Activated T-cell treated with anti-CD3 and anti-CD28 coated beads, Interleukin-2, amount 50 U/mL, for 4 hours (primary cell): ENCODE results near the gene RDH13. TPM values are rescaled to one million over a fixed set of nuclear protein-coding genes. Genes with fewer than 3 reads are reported as not detected.
"Not testable (repeated sequence)": the region's sequence is repeated elsewhere in the genome, so short reads cannot be mapped to it uniquely, and the experiment has no call there.

Source experiments
- ATAC-seq, 2 donors: fragments of 200-7000 bp; cut with Tn5 transposase; one replicate each; pipeline ENCODE4 v1.10.0; 2021
- DNase-seq: peaks from one replicate; pipeline ENCODE4 v3.0.0-alpha.2; 2020
- H3K27me3 Mint-ChIP-seq: one replicate; pipeline ENCODE4 v1.8.0; 2021; ENCODE audit warnings: low read depth, mixed read lengths
- H3K36me3 Mint-ChIP-seq: one replicate; pipeline ENCODE4 v1.8.0; 2022; ENCODE audit warnings: mixed read lengths; ENCODE audit not compliant: insufficient read depth
- H3K4me1 Mint-ChIP-seq: one replicate; pipeline ENCODE4 v1.8.0; 2021; ENCODE audit warnings: low read depth, mixed read lengths
- H3K4me3 Mint-ChIP-seq: one replicate; pipeline ENCODE4 v1.8.0; 2021; ENCODE audit warnings: mild to moderate bottlenecking, moderate library complexity, mixed read lengths
- H3K9me3 Mint-ChIP-seq: one replicate; pipeline ENCODE4 v1.8.0; 2021; ENCODE audit warnings: mixed read lengths
- total RNA-seq, 3 donors: library from RNA; stranded (reverse); gene quantifications; one replicate each; pipeline ENCODE4 v1.2.1, GENCODE V29; 2021

Gene RDH13
- total RNA-seq, 3 donors from 2014 or later, result 19.2 to 40.7 (median 19.5) TPM

DNA sequence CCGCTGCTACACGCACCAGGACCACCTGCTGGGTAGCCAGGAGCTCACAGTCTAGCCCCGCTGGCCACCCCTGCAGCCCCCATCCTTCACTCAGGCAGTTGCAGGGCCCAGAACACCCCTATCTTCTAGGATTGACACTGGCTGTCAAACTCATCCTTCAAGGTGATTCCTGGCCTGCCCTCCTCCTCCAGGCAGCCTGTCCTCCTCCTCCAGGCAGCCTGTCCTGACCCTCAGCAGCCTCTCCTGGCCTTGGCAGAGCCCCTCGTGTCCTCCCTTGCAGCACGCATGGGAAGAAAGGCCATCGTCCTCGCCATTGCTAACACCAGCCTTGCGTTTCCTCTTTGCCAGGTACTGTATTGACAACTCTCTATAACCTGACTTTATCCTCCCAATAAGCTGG, 9.0 kb upstream of the RDH13 start:
- peaks cover 72% of the 10 kb centered on the region for H3K27me3 Mint-ChIP-seq

GRCh38 chr19:55071129-55071502, 8.2 kb upstream of the RDH13 start:
- Mint-ChIP-seq H3K4me1 (peaks cover 8% of the 10 kb centered on the region), H3K9me3 (no peaks in the 10 kb centered on the region), H3K36me3 (no peaks in the 10 kb centered on the region), H3K4me3 (no peak overlapping the region), H3K27me3 (peaks cover 74% of the 10 kb centered on the region)
- ATAC-seq, result no peak
- no peak for DNase-seq

More for the DNA sequence above, 9.0 kb upstream of the RDH13 start:
- Mint-ChIP-seq H3K4me1 (peaks cover 8% of the 10 kb centered on the region), H3K4me3 (no peak overlapping the region), H3K9me3 (no peaks in the 10 kb centered on the region), H3K36me3 (no peaks in the 10 kb centered on the region)
- ATAC-seq (no peak), DNase-seq (no peak)

DNA sequence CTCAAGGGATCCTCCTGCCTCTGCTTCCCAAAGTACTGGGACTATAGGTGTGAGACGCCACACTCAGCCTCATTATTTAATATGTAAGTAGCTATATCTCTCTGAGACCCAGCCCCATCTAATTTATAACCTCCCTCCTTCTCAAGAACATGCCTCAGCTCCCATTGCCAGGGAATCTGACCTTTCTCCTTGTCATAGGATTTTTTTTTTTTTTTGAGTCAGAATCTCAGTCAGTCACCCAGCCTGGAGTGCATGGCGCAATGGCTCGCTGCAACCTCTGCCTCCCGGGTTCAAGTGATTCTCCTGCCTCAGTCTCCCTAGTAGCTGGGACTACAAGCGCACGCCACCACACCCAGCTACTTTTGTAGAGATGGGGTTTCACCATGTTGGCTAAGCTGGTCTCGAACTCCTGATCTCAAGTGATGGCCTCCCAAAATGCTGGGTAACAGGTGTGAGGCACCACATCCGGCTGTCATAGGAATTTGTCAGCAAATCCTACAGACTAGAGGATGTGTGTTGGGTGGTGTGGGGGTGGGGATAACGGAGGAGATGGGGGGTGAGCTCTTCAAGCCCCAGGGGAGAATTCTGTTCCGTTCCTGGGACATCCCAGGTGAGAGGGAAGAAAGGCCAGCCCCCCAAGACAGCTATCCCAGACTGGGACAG, 7.6 kb upstream of the RDH13 start:
- H3K4me3 Mint-ChIP-seq, result no peak overlapping the region
- peaks cover 8% of the 10 kb centered on the region for H3K4me1 Mint-ChIP-seq
- DNase-seq (no peak), ATAC-seq (no peak)
- H3K9me3 Mint-ChIP-seq, result no peaks in the 10 kb centered on the region
- H3K36me3 Mint-ChIP-seq, result no peaks in the 10 kb centered on the region
- H3K27me3 Mint-ChIP-seq, result peaks cover 78% of the 10 kb centered on the region

GRCh38 chr19:55069865-55070197, 6.9 kb upstream of the RDH13 start:
- peak overlapping the region; percentile 54 for H3K4me3 Mint-ChIP-seq
- no peaks in the 10 kb centered on the region for H3K9me3 Mint-ChIP-seq
- DNase-seq (no peak), ATAC-seq (no peak)
- H3K27me3 Mint-ChIP-seq, result peaks cover 72% of the 10 kb centered on the region
- H3K4me1 Mint-ChIP-seq, result peaks cover 8% of the 10 kb centered on the region
- H3K36me3 Mint-ChIP-seq, result no peaks in the 10 kb centered on the region

DNA sequence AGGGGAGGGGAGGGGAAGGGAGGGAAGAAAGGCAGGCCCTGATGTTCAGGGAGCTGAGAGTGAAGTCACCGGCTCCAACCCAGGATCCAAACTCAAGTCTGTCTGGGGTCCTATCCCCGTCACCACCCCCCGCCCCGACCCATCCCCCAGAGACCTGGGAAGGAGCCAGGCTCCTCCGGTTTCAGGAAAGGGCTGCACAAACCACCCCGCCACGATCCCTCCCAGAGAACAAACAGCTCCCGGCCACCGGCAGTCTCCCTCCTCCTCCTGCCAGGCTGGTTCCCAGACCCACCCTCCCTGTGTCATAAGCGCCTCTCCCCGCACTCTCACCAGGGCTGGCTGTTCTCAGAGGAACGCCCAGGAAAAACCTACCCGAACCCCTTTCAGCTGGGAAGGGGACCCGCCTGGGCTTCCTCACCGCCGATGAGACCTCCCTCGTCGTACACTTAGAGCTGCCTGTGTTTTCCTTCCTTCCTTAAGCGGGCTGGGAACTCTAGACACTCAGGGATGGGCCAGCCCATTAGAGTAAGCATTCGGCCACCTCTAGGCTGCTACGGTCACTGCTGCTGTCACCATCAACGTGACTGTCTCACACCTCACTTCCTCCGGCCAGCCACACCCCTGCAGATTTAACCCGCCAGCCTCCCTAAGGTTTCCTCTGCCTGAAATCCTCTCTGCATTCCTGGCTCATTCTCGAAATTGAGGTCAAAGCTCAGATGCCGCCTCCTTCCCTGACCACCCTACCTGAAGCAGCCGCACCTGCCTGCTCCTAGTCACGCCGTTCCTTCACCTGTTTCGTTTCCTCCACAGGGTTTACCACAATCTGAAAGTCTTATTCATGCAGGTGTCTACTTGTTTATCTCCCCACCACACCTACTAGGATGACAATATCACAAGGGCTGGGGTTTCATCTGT, 6.3 kb upstream of the RDH13 start:
- ATAC-seq, result peak; percentile 37 to 55
- Mint-ChIP-seq H3K27me3 (peaks cover 71% of the 10 kb centered on the region), H3K9me3 (no peaks in the 10 kb centered on the region), H3K4me1 (peaks cover 8% of the 10 kb centered on the region), H3K4me3 (peak overlapping the region; percentile 54), H3K36me3 (no peaks in the 10 kb centered on the region)
- no peak for DNase-seq

DNA sequence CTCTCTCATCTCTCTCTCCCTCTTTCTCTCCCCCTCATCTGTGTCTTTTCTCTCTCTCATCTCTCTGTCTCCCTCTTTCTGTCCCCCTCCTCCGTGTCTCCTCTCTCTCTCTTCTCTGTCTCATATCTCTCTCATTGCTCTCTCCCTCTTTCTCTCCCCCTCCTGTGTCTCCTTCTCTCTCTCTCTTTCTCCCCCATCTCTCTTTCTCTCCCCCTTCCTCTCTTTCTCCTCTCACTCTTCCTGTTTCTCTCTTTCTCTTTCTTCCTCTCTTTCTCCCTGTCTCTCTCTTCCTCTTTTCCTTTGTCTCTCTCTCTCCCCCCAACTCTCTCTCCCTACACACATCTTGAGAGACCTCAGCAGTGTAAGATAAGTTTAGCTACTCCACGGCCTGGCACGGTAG, 4.9 kb upstream of the RDH13 start:
- H3K4me3 Mint-ChIP-seq, result no peak overlapping the region
- H3K4me1 Mint-ChIP-seq, result peaks cover 8% of the 10 kb centered on the region
- peaks cover 65% of the 10 kb centered on the region for H3K27me3 Mint-ChIP-seq
- H3K9me3 Mint-ChIP-seq, result no peaks in the 10 kb centered on the region
- DNase-seq (no peak), ATAC-seq (no peak)
- no peaks in the 10 kb centered on the region for H3K36me3 Mint-ChIP-seq

GRCh38 chr19:55066107-55066709, 3.3 kb upstream of the RDH13 start:
- peaks cover 53% of the 10 kb centered on the region for H3K27me3 Mint-ChIP-seq
- DNase-seq (no peak), ATAC-seq (no peak)
- H3K4me1 Mint-ChIP-seq, result peaks cover 17% of the 10 kb centered on the region
- no peaks in the 10 kb centered on the region for H3K9me3 Mint-ChIP-seq
- H3K36me3 Mint-ChIP-seq, result no peaks in the 10 kb centered on the region
- H3K4me3 Mint-ChIP-seq, result no peak overlapping the region

GRCh38 chr19:55065516-55065915, 2.6 kb upstream of the RDH13 start:
- H3K36me3 Mint-ChIP-seq, H3K9me3 Mint-ChIP-seq, H3K4me3 Mint-ChIP-seq, ATAC-seq, DNase-seq: not testable (repeated sequence)
- H3K4me1 Mint-ChIP-seq, result peaks cover 17% of the 10 kb centered on the region
- peaks cover 46% of the 10 kb centered on the region for H3K27me3 Mint-ChIP-seq

DNA sequence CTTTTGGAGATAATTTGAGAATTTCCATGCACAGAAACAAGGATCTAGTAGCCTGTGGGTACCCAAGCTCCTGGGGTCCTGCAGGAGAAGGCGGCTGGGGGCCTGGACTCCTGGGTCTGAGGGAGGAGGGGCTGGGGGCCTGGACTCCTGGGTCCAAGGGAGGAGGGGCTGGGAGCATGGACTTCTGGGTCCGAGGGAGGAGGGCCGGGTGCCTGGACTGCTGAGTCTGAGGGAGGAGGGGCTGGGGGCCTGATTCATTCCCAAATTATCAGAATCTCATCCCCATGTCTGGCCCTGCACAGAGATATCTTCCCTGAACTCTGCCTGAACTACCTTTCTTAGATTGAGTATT, 520 bp upstream of the RDH13 start:
- DNase-seq, result no peak
- no peaks in the 10 kb centered on the region for H3K9me3 Mint-ChIP-seq
- H3K27me3 Mint-ChIP-seq, result peaks cover 30% of the 10 kb centered on the region
- peaks cover 8% of the 10 kb centered on the region for H3K36me3 Mint-ChIP-seq
- no peak overlapping the region for H3K4me3 Mint-ChIP-seq
- ATAC-seq, result no peak
- peaks cover 9% of the 10 kb centered on the region for H3K4me1 Mint-ChIP-seq

DNA sequence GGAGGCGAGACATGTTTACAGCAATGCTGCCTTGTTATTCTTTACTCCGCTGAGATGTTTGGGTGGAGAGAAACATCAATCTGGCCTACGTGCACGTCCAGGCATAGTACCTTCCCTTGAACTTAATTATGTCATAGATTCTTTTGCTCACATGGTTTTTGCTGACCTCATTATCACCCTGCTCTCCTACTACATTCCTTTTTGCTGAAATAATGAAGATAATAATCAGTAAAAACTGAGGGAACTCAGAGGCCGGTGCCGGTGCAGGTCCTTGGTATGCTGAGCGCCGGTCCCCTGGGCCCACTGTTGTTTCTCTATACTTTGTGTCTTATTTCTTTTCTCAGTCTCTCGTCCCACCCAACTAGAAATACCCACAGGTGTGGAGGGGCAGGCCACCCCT, 2.7 kb downstream of the RDH13 start:
- H3K27me3 Mint-ChIP-seq, H3K4me1 Mint-ChIP-seq, ATAC-seq, H3K9me3 Mint-ChIP-seq, DNase-seq, H3K4me3 Mint-ChIP-seq: not testable (repeated sequence)
- peaks cover 20% of the 10 kb centered on the region for H3K36me3 Mint-ChIP-seq

DNA sequence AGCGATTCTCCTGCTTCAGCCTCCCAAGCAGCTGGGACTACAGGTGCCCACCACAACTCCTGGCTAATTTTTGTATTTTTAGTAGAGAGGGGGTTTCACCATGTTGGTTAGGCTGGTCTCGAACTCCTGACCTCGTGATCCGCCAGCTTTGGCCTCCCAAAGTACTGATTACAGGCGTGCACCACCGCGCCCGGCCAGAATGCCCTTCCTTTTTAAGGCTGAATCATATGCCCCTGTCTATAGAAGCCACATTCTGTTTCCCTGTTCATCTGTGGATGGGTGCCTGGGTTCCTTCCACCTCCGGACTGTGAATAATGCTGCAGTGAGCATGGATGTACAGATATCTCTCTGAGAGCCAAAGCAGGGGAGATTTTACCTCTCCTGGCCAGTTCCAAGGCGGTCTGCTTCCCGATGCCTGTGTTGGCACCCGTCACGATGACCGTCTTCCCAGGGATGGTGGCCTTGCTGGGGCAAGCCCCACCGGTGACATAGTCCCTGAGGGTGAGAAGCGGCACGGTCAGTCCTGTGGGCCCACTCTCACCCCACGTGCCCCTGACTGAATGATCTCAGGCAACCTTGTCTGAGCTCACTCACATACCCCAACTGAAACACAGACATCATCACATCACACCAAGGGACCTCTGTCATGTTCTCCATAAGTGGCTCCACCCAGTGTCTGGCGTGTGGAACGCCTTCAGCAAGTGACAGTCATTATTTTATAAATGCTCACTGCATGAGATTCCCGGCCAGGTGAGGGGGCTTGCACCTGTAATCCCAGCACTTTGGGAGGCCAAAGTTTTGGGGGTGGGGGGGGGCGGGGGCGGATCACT, 4.0 kb downstream of the RDH13 start:
- Mint-ChIP-seq H3K4me3 (no peak overlapping the region), H3K27me3 (peaks cover 2% of the 10 kb centered on the region), H3K4me1 (peaks cover 9% of the 10 kb centered on the region), H3K9me3 (no peaks in the 10 kb centered on the region), H3K36me3 (peaks cover 24% of the 10 kb centered on the region)
- ATAC-seq, result no peak
- no peak for DNase-seq

GRCh38 chr19:55056827-55057226, 6.1 kb downstream of the RDH13 start:
- Mint-ChIP-seq H3K9me3 (no peaks in the 10 kb centered on the region), H3K4me3 (no peak overlapping the region), H3K36me3 (peaks cover 31% of the 10 kb centered on the region), H3K4me1 (peaks cover 4% of the 10 kb centered on the region), H3K27me3 (no peaks in the 10 kb centered on the region)
- DNase-seq (no peak), ATAC-seq (no peak)

DNA sequence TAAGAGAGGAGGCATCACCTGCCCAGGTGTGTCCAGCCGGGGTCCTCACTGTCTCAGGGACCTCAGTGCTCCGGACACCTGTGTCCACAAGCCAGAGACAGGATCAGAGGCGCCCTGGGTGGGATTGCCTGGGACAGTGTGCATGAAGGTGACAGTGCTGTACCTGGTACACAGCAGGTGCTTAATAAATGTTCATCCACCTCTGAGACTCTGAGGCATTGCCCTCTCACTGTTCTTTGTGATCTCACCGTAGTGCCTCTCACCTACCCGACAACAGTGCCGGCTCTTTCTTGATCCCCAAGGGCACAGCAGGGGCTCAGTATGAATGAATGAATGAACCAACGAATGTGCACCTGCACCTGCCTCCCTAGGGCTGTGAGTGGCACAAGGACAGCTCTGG, 9.2 kb downstream of the RDH13 start:
- no peaks in the 10 kb centered on the region for H3K9me3 Mint-ChIP-seq
- ATAC-seq, result no peak
- H3K36me3 Mint-ChIP-seq, result peaks cover 29% of the 10 kb centered on the region
- H3K4me3 Mint-ChIP-seq, result no peak overlapping the region
- DNase-seq, result no peak
- H3K4me1 Mint-ChIP-seq, result no peaks in the 10 kb centered on the region
- H3K27me3 Mint-ChIP-seq, result no peaks in the 10 kb centered on the region
